ENCODE data around the gene CST7. TPM values are rescaled to one million over a fixed set of nuclear protein-coding genes. Genes with fewer than 3 reads are reported as not detected.
A peak's percentile ranks its signal among the peaks of the same experiment; 100 is the strongest.
"Not testable (repeated sequence)": the region's sequence is repeated elsewhere in the genome, so short reads cannot be mapped to it uniquely, and the experiment has no call there.

CST7 gene
- total RNA-seq, 1 experiment from 2014 or later: 6.8 TPM

DNA sequence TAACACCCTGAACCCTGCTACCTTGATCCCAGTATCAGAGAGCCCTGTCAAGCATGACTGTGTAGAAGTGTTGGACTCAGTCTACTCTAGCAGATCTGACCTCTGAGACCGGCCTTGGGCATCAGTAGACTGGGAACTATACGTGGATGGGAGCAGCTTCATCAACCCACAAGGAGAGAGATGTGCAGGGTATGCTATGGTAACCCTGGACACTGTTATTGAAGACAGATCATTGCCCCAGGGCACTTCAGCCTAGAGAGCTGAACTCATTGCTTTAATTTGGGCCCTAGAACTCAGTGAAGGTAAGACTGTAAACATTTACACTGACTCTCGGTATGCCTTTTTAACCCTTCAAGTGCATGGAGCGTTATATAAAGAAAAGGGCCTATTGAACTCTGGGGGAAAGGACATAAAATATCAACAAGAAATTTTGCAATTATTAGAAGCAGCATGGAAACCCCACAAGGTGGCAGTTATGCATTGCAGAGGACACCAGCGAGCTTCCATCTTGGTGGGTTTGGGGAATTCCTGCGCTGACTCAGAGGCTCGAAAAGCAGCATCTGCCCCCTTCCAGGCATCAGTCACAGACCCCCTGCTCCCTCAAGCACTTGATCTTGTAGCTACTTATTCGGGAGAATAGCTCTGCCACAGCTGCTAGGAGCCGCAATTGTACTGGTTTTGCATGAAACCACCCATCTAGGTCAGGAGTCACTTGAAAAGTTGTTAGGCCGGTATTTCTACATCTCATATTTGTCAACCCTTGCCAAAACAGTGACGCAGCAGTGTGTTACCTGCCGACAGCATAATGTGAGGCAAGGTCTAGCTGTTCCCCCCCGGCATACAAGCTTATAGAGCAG, 19.0 kb upstream of the CST7 start:
- DNase-seq (ENCODE audit: low read depth): peak; percentile 48

DNA sequence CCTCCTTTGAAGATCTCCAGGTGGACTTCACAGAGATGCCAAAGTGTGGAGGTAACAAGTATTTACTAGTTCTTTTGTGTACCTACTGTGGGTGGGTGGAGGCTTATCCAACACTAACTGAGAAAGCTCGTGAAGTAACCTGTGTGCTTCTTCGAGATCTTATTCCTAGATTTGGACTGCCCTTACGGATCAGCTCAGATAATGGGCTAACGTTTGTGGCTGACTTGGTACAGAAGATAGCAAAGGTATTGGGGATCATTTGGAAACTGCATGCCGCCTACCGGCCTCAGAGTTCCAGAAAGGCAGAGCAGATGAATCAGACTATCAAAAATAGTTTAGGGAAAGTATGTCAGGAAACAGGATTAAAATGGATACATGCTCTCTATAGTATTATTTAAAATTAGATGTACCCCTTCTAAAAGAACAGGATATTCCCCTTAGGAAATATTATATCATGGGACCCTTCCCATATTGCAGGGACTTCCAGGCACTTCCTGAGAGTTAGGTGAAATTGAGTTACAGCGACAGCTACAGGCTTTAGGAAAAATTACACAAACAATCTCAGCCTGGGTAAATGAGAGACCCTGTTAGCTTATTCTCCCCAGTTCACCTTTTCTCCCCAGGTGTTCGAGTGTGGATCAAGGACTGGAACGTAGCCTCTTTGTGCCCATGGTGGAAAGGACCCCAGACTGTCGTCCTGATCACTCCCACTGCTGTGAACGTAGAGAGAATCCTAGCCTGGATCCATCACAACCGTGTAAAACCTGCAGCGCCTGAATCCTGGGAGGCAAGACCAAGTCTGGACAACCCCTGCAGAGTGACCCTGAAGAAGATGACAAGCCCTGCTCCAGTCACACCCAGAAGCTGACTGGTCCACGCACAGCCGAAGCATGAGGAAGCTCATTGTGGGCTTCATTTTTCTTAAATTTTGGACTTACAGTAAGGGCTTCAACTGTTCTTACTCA, 18.1 kb upstream of the CST7 start:
- DNase-seq (ENCODE audit: low read depth): not testable (repeated sequence)

DNA sequence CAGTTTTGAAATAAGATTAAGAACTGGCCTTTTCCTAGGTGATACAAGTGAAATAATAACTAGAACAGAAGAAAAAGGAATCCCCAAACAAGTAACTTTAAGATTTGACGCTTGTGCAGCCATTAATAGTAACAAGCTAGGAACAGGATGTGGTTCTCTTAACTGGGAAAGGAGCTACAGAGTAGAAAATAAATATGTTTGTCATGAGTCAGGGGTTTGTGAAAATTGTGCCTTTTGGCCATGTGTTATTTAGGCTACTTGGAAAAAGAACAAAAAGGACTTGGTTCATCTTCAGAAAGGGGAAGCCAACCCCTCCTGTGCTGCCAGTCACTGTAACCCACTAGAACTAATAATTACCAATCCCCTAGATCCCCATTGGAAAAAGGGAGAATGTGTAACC, 17.2 kb upstream of the CST7 start:
- peak; percentile 43 for DNase-seq (ENCODE audit: low read depth)

DNA sequence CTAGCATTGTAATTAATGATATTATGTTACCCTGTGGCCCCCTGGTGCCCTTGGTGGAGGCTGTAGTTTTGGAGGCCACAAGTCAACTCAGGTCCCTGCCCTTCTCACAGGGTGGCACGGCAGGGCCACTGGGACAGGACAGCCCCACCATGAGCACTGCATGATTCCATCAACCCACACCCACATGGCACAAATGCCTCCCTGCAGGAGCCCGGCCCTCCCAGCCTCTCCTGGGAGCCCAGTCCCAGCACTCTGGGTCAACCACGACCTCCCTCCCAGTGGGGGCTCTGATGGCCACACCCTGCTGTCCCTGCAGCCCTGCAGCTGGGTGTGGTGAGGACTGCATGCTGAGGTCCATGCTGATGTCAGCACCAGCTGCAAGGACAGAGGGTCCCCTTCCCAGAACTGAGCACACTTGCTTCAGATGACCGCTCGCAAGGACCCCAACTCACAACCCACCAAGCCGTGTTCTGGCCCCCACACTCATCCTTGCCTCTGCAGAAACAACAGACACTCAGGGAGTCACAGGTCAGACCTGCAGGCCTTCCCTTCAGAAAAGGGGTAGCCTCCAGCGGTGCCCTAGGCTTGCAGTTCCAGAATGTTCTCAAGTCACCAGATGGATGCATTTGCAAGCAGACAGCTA, 15.7 kb upstream of the CST7 start:
- DNase-seq (ENCODE audit: low read depth): no peak

DNA sequence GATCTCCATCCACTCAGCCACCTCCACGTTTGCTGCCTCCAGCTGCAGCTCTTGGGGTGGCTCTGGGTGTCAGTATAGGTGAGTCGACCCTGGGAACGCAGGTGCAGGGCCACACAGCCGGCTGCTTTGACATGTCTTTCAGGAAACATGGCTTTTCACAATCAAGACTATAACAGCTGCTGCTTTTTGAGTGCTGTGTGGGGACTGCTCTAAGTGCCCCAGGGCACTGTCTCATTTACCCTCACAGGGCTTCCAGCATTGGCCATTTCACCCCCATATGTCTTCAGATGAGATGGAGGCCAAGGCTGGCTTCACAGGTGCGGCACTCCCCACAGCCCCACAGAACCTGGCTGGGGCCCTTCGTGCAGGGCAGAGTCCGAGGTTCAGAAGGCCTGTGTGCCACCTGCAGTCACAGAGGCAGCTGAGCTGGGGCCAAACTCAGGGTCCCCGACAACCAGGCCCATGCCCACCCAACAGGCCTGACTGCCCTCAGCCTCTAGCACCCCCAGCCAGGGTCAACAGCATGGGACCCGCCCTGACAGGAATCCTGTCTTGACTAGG, 14.9 kb upstream of the CST7 start:
- no peak for DNase-seq (ENCODE audit: low read depth)

DNA sequence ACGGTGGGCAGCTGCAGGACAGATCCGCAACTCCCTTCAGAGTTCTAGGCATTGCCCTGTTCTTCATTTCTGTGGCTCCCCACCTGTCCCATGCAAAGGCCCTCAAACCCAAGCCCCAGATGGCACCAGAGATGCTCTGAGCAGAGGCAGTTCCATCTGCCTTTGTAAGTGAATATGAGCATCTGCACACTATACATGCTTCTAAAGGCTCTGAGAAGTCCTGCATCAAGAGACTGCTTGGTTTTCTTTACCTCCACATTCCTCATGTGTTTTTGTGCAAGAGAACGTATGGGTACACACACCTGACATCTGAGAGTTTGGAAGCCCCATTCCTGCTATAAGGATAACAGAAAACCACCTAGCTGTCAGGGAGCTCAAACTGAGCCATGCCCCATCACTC, 14.4 kb upstream of the CST7 start:
- DNase-seq (ENCODE audit: low read depth): no peak

DNA sequence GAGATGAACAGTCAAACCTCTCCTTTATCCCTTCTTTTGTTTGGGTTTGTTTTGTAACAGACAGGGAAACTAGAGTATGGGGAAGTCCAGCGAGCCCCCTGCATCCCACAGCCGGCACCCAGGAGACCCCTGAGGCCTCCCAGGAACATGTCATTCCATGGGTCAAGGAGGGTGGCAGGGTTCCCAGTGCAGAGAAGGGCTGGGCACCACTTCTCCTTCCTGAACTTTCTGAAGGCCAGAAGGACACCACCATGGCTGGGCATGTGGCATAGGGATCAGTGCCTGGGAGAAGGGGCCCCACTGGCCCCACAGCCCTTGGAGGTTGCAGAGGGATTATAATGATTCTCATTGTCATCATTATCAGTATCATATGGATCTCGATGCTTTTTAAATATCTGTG, 13.9 kb upstream of the CST7 start:
- DNase-seq (ENCODE audit: low read depth): no peak

DNA sequence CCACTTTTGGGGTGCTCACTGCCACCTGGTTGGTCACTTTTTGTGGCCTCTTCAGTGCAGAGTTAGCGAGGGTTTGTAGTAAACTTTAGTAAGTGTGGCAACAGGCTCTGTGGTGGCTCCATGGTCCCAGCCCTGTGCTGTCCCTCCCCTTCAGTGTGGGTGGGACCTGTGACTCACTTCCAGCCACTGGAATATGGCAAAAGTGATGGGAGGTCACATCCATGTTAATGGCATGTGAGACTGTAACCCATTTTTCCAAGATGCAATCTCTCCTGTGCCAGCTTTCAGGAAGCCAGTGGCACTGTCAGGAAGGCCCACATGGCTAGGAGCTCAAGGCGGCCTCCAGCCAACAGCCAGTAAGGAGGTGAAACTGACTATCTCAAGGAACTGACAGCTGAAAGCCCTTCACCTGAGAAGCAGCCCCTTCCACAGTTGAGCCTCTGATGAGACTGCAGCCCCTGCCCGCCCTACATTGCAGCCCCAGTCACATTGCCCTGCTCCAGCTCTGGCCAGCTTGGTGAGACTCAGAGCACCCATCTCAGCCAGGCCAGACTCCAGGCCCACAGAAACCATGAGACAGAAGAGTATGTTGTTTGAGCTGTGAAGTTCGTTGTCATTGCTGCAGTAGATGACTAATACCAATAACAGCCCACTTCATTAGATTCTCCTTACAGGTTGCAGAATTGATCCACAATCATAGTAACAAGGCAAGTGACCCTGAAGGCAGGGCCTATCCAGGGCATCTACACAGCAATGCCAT, 13.1 kb upstream of the CST7 start:
- DNase-seq (ENCODE audit: low read depth): no peak

DNA sequence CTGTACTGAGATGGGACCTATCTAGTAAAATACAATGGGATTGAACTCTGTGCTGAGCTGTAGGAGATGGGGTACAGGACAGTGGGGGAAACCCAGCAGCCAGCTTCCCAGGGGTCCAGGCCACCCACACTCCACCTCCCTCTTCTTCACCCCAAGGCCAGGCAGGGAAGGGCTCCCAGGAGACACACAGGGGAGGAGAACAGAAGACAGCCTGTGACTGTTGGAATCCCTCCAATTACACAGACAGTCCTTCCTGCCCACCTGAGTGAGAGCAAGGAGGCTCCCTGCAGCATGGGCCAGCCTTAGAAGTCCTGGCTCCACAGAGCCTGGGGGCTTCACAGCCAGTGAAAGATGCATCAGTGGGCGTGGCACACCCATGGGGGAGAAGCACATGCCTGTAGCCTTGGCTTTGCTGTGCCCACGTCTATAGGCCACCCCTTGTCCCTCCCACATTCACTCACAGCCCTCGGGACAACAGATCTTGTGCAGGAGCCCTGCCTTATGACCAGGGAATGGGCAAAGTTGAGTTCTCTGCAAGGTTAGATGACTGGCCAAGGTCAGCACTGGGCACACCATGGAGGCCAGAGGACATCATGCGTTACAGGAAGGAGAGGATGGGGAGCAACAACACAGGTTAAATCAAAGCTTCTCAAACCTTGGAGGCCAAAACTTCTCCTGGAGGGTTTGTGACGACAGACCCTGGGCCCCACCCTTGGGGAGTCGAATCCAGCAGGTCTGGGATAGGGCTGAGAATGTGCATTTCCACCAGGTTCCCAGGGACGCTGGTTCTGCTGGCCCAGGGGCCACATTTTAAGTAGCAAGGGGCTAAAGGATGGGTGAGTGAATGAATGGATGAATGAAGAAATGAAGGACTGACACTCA, 12.3 kb upstream of the CST7 start:
- DNase-seq (ENCODE audit: low read depth): no peak

DNA sequence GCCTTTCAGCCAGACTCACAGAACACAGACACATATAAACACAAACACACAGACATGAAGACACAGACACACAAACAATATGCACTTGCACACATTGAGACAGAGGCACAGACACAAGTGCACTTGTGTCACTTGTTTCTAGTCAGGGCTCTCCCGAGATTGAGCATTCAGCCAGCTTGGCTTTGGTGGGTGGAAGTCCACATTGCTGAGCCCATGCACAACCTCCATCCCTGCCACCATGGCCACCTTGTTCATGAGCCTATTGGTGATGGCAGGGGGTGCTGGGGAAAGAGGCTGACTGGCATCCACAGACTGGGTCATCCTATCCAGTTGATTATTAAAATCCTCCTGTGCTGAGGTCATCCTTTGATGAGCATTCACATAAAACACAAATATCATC, 11.5 kb upstream of the CST7 start:
- DNase-seq (ENCODE audit: low read depth): no peak

DNA sequence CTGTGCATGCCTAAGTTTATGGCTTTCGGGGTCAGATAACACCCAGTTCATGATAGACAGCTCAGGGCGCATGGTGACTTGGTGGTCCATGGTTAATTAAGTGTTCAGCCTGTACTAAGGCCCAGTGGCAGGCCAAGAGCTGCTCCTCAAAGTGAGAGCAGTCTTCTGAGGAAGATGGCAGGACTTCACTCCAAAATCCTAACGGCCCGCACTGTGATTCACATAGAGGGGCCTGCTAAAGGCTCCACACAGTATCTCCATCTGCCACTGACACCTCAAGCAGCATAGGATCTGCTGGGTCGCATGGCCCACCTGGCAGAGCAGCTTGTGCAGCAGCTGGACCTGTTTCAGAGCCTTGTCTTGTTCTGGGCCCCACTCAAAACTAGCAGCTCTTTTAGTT, 10.6 kb upstream of the CST7 start:
- no peak for DNase-seq (ENCODE audit: low read depth)

DNA sequence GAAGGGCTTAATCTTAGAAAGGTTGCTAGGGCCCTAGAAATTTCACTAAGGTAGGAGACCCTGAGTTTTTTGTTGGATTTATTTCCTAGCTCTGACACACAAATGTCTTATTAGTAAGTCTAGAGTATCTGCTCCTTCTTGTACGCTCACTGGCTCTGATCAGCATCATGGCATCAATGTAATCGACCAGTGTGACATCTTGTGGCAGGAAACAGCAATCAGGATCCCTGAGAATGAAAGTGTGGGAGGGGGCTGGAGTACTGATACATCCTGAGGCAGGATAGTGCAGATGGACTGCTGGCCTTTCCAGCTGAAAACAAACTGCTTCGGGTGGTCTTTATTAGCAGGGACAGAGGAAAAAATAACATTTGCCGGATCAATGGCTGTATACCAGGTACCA, 10.0 kb upstream of the CST7 start:
- DNase-seq (ENCODE audit: low read depth): no peak

DNA sequence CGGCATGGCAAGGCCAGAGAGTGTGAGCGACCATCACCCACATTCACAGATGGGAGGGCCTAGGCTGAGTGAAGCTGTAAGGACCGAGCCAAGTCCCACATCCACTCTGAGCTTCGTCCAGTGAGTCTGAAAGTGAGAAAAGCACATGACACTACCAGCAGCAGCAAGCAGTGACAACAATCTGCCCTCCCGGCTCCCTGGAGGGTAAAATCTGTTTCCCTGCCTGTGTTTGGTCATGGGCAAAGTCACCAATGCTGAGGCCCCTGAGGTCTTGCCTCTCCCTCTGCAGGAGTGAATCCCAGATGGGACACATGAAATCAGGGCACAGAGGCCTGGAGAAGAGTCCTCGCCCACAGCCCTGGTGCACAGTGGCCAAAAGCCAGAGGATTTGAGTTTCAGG, 6.4 kb upstream of the CST7 start:
- no peak for DNase-seq (ENCODE audit: low read depth)

DNA sequence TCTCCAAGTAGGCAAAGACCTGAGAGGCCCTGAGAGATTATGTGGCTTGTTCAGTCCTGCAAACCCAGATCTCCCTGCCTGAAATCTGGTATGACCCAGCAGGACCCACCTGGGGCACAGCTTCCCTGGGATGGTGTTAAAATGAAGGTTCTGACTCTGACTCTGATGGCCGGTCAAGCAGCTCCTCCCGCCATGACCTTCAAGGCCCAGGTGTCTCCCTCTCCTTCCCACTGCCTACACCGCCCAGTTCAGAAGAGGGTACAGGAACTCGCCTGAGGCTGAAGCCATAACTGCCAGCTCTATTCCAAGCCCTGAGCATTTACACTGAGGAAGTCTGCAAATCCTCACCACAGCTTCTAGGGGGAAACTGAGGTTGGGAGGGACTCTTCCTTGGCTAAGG, 5.9 kb upstream of the CST7 start:
- DNase-seq (ENCODE audit: low read depth): no peak

DNA sequence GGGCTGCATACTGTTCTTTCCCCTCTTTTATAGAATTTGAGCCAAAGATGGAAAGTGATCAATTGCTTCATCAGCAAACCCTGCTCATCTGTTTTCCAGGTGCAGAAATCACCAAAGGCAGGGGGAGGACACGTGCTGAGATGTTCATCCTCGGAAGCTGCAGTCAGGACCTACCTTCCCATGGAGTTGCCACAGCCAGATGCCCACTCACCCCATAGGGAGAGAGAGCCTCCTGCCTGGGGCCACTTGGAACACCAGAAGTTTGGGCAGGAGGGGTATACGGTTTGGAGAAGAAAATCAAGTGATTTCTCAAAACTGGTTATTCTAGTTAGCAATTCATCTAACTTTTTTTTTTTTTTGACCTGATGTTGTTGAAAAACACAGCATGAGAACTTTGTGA, 5.3 kb upstream of the CST7 start:
- no peak for DNase-seq (ENCODE audit: low read depth)

DNA sequence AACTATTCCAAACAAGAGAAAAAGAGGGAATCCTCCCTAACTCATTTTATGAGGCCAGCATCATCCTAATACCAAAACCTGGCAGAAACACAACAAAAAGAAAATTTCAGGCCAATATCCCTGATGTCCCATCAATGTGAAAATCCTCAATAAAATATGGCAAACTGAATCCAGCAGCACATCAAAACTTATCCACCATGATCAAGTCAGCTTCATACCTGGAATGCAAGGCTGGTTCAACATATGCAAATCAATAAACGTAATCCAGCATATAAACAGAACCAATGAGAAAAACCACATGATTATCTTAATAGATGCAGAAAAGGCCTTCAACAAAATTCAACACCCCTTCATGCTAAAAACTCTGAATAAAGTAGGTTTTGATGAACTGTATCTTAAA, 2.7 kb upstream of the CST7 start:
- not testable (repeated sequence) for DNase-seq (ENCODE audit: low read depth)

DNA sequence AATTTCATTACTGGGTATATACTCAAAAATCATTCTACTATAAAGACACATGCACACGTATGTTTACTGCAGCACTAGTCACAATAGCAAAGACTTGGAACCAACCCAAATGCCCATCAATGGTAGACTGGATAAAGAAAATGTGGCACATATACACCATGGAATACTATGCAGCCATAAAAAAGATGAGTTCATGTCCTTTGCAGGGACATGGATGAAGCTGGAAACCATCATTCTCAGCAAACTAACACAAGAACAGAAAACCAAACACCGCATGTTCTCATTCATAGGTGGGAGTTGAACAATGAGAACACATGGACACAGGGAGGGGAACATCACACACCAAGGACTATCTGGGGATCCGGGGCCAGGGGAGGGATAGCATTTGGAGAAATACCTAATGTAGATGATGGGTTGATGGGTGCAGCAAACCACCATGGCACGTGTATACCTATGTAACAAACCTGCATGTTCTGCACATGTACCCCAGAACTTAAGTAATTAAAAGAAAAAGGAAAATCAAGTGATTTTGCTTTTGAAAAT, 602 bp upstream of the CST7 start:
- DNase-seq (ENCODE audit: low read depth): not testable (repeated sequence)

DNA sequence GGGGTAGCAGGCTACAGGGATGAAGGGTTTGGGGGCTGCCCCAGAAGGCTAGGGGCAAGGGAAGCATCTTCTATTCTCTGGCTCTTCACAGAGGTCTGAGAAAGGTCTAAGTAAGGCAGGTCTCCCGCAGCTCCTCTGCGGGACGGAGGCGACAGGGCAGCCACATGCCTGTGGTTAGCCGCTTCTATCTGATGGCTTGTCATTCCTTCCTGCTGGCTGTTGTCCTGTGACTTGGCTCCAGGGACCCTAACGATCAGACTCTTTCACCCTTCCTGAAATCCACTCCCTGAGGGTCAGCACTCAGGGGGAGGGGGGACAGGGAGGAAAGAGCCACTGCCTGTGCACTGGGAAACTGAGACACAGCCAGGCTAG, 673 bp downstream of the CST7 start:
- peak; percentile 44 for DNase-seq (ENCODE audit: low read depth)

DNA sequence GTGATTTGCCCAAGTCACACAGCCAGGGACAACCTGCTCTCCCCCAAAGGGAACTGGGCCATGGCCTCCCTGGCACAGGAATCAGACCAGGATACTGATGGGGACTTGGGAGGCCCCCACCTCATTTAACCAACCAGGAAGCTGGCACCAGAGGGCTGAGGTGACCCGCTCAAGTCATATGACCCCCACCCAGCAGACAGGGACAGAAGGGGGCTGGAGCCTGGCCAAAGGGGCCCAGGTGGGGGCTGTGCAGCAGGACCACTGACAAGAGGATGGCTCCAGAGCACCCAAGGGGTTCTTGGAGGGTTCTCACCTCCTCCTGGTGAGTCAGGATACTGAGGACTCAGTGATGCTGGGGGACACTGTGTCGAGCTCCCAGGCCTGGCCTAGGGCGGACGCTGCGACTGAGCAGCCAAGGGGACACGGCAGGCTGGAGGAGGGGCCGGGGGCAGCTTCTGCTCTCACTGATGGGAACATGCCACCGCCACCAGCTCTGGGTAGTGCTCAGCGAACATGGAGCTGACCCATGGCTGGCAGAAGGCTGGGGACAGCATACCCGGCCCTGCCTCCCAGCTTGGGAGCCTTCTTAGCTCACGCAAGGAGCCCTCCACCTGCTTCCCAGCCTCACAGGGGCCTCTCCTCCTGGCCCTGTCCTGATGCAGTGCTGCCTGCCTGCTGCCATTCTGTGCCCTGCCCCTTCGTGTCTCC, 1.2 kb downstream of the CST7 start:
- DNase-seq (ENCODE audit: low read depth): no peak

All from M059J (cell line).